Neural cell (in vitro differentiated cells): ENCODE data around the gene P2RY14.

ENCODE experiments used
- EP300 ChIP-seq: fragments of 450-650 bp; conservative IDR thresholded peaks from 2 replicates; pipeline ENCODE4 v1.6.1; 2014; ENCODE audit warnings: antibody characterized with exemption, mild to moderate bottlenecking, moderate library complexity; ENCODE audit not compliant: poor library complexity, severe bottlenecking
- EZH2 ChIP-seq: fragments of 200-600, 300-800 bp; shearing (Covaris generic), sonication (generic); IDR thresholded peaks from 2 replicates; pipeline ENCODE4 v1.6.1; 2014; ENCODE audit warnings: antibody characterized with exemption, low read length, borderline replicate concordance, mild to moderate bottlenecking; ENCODE audit not compliant: insufficient read depth, poor library complexity, severe bottlenecking
- SMC3 ChIP-seq: fragments of 450-650 bp; conservative IDR thresholded peaks from 2 replicates; pipeline ENCODE4 v1.6.1; 2014; ENCODE audit warnings: antibody characterized with exemption, mild to moderate bottlenecking, moderate library complexity; ENCODE audit not compliant: poor library complexity
- TAF1 ChIP-seq: IDR thresholded peaks from 2 replicates; pipeline ENCODE4 v1.6.1; 2012; ENCODE audit warnings: low read depth
- TF ChIP-seq, protein P1 (sequence below): fragments of 450-650 bp; IDR thresholded peaks from 2 replicates; pipeline ENCODE4 v1.5.1; 2014; ENCODE audit warnings: antibody characterized with exemption, mild to moderate bottlenecking, moderate library complexity; ENCODE audit not compliant: poor library complexity, severe bottlenecking
- TF ChIP-seq, protein P2 (sequence below): IDR thresholded peaks from 2 replicates; pipeline ENCODE4 v1.6.1; 2012; ENCODE audit warnings: borderline replicate concordance

DNA sequence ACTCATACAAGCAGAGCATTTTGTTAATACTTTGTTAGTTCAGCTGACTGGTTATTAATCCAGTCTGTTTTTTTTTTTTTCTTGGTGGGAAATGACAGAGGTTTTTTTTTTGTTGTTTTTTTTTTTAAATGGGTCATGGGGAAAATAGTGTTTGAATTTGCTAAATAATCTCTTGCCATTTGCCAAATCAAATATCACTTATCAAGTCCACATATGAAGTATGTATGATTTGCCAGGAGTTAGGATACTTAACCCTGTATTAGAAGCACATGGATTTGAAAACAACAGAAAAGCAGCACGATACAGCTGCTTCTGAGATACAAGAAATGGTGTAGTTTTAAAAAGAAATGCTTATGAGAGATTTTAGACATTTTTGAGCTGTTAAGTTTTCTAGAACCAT is 21.6 kb downstream of the P2RY14 start:
- TF ChIP-seq, protein P1, sequence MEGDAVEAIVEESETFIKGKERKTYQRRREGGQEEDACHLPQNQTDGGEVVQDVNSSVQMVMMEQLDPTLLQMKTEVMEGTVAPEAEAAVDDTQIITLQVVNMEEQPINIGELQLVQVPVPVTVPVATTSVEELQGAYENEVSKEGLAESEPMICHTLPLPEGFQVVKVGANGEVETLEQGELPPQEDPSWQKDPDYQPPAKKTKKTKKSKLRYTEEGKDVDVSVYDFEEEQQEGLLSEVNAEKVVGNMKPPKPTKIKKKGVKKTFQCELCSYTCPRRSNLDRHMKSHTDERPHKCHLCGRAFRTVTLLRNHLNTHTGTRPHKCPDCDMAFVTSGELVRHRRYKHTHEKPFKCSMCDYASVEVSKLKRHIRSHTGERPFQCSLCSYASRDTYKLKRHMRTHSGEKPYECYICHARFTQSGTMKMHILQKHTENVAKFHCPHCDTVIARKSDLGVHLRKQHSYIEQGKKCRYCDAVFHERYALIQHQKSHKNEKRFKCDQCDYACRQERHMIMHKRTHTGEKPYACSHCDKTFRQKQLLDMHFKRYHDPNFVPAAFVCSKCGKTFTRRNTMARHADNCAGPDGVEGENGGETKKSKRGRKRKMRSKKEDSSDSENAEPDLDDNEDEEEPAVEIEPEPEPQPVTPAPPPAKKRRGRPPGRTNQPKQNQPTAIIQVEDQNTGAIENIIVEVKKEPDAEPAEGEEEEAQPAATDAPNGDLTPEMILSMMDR: no peak
- TF ChIP-seq EP300 (no peak), SMC3 (no peak), EZH2 (no peak), TAF1 (no peak)
- TF ChIP-seq, protein P2, sequence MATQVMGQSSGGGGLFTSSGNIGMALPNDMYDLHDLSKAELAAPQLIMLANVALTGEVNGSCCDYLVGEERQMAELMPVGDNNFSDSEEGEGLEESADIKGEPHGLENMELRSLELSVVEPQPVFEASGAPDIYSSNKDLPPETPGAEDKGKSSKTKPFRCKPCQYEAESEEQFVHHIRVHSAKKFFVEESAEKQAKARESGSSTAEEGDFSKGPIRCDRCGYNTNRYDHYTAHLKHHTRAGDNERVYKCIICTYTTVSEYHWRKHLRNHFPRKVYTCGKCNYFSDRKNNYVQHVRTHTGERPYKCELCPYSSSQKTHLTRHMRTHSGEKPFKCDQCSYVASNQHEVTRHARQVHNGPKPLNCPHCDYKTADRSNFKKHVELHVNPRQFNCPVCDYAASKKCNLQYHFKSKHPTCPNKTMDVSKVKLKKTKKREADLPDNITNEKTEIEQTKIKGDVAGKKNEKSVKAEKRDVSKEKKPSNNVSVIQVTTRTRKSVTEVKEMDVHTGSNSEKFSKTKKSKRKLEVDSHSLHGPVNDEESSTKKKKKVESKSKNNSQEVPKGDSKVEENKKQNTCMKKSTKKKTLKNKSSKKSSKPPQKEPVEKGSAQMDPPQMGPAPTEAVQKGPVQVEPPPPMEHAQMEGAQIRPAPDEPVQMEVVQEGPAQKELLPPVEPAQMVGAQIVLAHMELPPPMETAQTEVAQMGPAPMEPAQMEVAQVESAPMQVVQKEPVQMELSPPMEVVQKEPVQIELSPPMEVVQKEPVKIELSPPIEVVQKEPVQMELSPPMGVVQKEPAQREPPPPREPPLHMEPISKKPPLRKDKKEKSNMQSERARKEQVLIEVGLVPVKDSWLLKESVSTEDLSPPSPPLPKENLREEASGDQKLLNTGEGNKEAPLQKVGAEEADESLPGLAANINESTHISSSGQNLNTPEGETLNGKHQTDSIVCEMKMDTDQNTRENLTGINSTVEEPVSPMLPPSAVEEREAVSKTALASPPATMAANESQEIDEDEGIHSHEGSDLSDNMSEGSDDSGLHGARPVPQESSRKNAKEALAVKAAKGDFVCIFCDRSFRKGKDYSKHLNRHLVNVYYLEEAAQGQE: no peak
